Measurements from ENCODE around the gene CLPX. TPM values are rescaled to one million over a fixed set of nuclear protein-coding genes. Genes with fewer than 3 reads are reported as not detected.

Gene CLPX
- total RNA-seq, 1 donor from 2014 or later = 42.2 TPM

GRCh38 chr15:65215496-65215895, 30.4 kb upstream of the CLPX start:
- Mint-ChIP-seq H3K27ac (ENCODE audit: unreplicated experiment) (no peak overlapping the region), H3K9me3 (no peaks in the 10 kb centered on the region), H3K4me1 (no peaks in the 10 kb centered on the region), H3K36me3 (ENCODE audit: low read depth) (no peaks in the 10 kb centered on the region), H3K27me3 (ENCODE audit: low read depth) (no peaks in the 10 kb centered on the region), H3K4me3 (no peak overlapping the region)
- DNase-seq (ENCODE audit: low read depth, low spot score) = no peak
- TF ChIP-seq, protein P1, sequence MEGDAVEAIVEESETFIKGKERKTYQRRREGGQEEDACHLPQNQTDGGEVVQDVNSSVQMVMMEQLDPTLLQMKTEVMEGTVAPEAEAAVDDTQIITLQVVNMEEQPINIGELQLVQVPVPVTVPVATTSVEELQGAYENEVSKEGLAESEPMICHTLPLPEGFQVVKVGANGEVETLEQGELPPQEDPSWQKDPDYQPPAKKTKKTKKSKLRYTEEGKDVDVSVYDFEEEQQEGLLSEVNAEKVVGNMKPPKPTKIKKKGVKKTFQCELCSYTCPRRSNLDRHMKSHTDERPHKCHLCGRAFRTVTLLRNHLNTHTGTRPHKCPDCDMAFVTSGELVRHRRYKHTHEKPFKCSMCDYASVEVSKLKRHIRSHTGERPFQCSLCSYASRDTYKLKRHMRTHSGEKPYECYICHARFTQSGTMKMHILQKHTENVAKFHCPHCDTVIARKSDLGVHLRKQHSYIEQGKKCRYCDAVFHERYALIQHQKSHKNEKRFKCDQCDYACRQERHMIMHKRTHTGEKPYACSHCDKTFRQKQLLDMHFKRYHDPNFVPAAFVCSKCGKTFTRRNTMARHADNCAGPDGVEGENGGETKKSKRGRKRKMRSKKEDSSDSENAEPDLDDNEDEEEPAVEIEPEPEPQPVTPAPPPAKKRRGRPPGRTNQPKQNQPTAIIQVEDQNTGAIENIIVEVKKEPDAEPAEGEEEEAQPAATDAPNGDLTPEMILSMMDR (conservative IDR thresholded peaks at IDR 0.05) = no peak

GRCh38 chr15:65214010-65214409, 28.9 kb upstream of the CLPX start:
- Mint-ChIP-seq H3K4me3 (no peak overlapping the region), H3K4me1 (no peaks in the 10 kb centered on the region), H3K9me3 (no peaks in the 10 kb centered on the region), H3K27ac (ENCODE audit: unreplicated experiment) (no peak overlapping the region), H3K27me3 (ENCODE audit: low read depth) (no peaks in the 10 kb centered on the region), H3K36me3 (ENCODE audit: low read depth) (no peaks in the 10 kb centered on the region)
- TF ChIP-seq, protein P1 (conservative IDR thresholded peaks at IDR 0.05) = no peak
- DNase-seq (ENCODE audit: low read depth, low spot score) = no peak

- H3K36me3 Mint-ChIP-seq (ENCODE audit: low read depth) = no peaks in the 10 kb centered on the region
- TF ChIP-seq, protein P1 (conservative IDR thresholded peaks at IDR 0.05) = no peak
- no peak overlapping the region for H3K27ac Mint-ChIP-seq (ENCODE audit: unreplicated experiment)
- H3K4me3 Mint-ChIP-seq = no peak overlapping the region
- no peaks in the 10 kb centered on the region for H3K9me3 Mint-ChIP-seq
- no peaks in the 10 kb centered on the region for H3K27me3 Mint-ChIP-seq (ENCODE audit: low read depth)
- no peak for DNase-seq (ENCODE audit: low read depth, low spot score)
- no peaks in the 10 kb centered on the region for H3K4me1 Mint-ChIP-seq
Measured at GRCh38 chr15:65213241-65213640, 28.1 kb upstream of the CLPX start.

GRCh38 chr15:65212097-65212496, 27.0 kb upstream of the CLPX start:
- H3K4me3 Mint-ChIP-seq = no peak overlapping the region
- H3K27ac Mint-ChIP-seq (ENCODE audit: unreplicated experiment) = no peak overlapping the region
- H3K4me1 Mint-ChIP-seq = no peaks in the 10 kb centered on the region
- H3K27me3 Mint-ChIP-seq (ENCODE audit: low read depth) = no peaks in the 10 kb centered on the region
- TF ChIP-seq, protein P1 (conservative IDR thresholded peaks at IDR 0.05) = peak; percentile 51
- no peaks in the 10 kb centered on the region for H3K36me3 Mint-ChIP-seq (ENCODE audit: low read depth)
- no peaks in the 10 kb centered on the region for H3K9me3 Mint-ChIP-seq
- DNase-seq (ENCODE audit: low read depth, low spot score) = no peak

- DNase-seq (ENCODE audit: low read depth, low spot score) = no peak
- H3K9me3 Mint-ChIP-seq = no peaks in the 10 kb centered on the region
- TF ChIP-seq, protein P1 (conservative IDR thresholded peaks at IDR 0.05) = no peak
- H3K36me3 Mint-ChIP-seq (ENCODE audit: low read depth) = no peaks in the 10 kb centered on the region
- H3K4me3 Mint-ChIP-seq = no peak overlapping the region
- H3K27ac Mint-ChIP-seq (ENCODE audit: unreplicated experiment) = no peak overlapping the region
- H3K27me3 Mint-ChIP-seq (ENCODE audit: low read depth) = no peaks in the 10 kb centered on the region
- H3K4me1 Mint-ChIP-seq = no peaks in the 10 kb centered on the region
Measured at GRCh38 chr15:65211482-65211982, 26.4 kb upstream of the CLPX start.

All from neural crest cell (in vitro differentiated cells).